Breast epithelium (tissue), 4 donors: Measurements from ENCODE around the gene ST6GALNAC3. TPM values are rescaled to one million over a fixed set of nuclear protein-coding genes. Genes with fewer than 3 reads are reported as not detected.

ENCODE experiments used
- DNase-seq, 2 donors: peaks; one replicate each; pipeline ENCODE4 v3.0.0-alpha.2; 2019; ENCODE audit warnings: low spot score in 2 of 2
- H3K27ac ChIP-seq, 2 donors: fragments of 200-600 bp; sonication (generic) in 1 of 2; one replicate each; pipeline ENCODE4 v1.5.1; 2016 to 2019; ENCODE audit warnings: mild to moderate bottlenecking in 1 of 2
- H3K27me3 ChIP-seq, 2 donors: fragments of 200-600 bp; sonication (generic) in 1 of 2; one replicate each; pipeline versions ENCODE4 v1.5.1 to v1.6.0; 2017 to 2019; ENCODE audit warnings: control low read depth in 1 of 2, mild to moderate bottlenecking in 1 of 2
- H3K36me3 ChIP-seq: fragments of 200-600 bp; one replicate; pipeline ENCODE4 v1.5.1; 2019
- H3K4me1 ChIP-seq, 2 donors: fragments of 200-600 bp; sonication (generic); one replicate each; pipeline ENCODE4 v1.5.1; 2016 to 2019; ENCODE audit warnings: control low read depth in 1 of 2
- H3K4me3 ChIP-seq, 3 donors: fragments of 200-600 bp; sonication (generic); 1 replicate in 2 of 3; 2 replicates in 1 of 3; pipeline ENCODE4 v1.5.1; 2016 to 2019; ENCODE audit warnings: mild to moderate bottlenecking in 3 of 3, moderate library complexity in 2 of 3
- H3K9me3 ChIP-seq, 2 donors: fragments of 200-600 bp; sonication (generic) in 1 of 2; one replicate each; pipeline ENCODE4 v1.5.1; 2016 to 2019; ENCODE audit warnings: control low read depth in 1 of 2
- CTCF ChIP-seq, 3 donors: fragments of 450-650 bp; IDR thresholded peaks; one replicate each; pipeline ENCODE4 v1.5.1; 2016 to 2017; ENCODE audit warnings: antibody characterized with exemption in 3 of 3, mild to moderate bottlenecking in 3 of 3, moderate library complexity in 3 of 3
- POLR2A ChIP-seq: fragments of 450-650 bp; IDR thresholded peaks from one replicate; pipeline ENCODE4 v1.6.1; 2016; ENCODE audit warnings: antibody characterized with exemption, mild to moderate bottlenecking, moderate library complexity
- POLR2AphosphoS5 ChIP-seq, 3 donors: sonication (generic); formaldehyde crosslinking; IDR thresholded peaks; one replicate each; pipeline ENCODE4 v1.6.1; 2017; ENCODE audit warnings: antibody characterized with exemption in 3 of 3
- intact Hi-C: fragments of 100-400 bp; cut with DNase I; formaldehyde crosslinking; loops from one replicate; pipeline ENCODE4 v1.15.1; 2023; ENCODE audit warnings: low total_unique reads
- total RNA-seq, 3 donors: library from RNA; depleted of rRNA; stranded (reverse); fragments of >200 nt; gene quantifications; one replicate each; pipeline ENCODE4 v1.1.0, GENCODE V29; 2016

ST6GALNAC3 gene
- total RNA-seq, 3 donors from 2014 or later = 4.1 to 14.4 (median 8.5) TPM

DNA sequence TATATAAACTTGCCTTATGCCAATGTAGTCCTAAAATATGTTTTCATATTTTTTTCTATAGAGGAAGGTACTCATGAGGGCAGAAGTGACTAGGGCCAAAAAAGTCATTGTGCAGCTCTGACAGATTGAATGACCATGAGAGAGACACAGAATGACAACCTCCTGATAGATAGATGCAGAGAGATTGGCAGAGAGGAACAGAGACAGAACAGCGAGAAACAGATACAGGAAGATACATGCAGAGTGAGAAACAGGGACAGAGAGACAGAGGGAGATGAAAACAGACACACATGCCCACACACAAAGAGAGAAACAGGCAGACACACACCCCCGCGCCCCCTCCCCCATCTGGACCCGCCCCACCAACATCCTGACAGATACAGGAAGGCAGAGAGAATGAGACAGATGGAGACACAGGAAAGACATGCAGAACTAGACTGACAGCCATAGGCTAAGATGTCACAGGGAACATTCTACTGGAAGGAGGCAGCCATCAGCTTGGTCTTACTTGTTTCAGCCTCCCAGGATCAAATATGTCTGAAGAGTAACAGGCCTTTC lies 211.1 kb downstream of the ST6GALNAC3 start:
- intact Hi-C loops = no loop called here
- H3K27ac ChIP-seq = no peak overlapping the region
- H3K9me3 ChIP-seq = no peaks in the 10 kb centered on the region
- TF ChIP-seq POLR2AphosphoS5 (IDR thresholded peaks at IDR 0.05) = no peak
- TF ChIP-seq CTCF (IDR thresholded peaks at IDR 0.05) = no peak
- TF ChIP-seq POLR2A = no peak
- H3K36me3 ChIP-seq = no peaks in the 10 kb centered on the region
- no peaks in the 10 kb centered on the region for H3K4me1 ChIP-seq
- no peak for DNase-seq
- no peak overlapping the region for H3K4me3 ChIP-seq
- no peaks in the 10 kb centered on the region for H3K27me3 ChIP-seq

GRCh38 chr1:76287917-76288316 lies 213.4 kb downstream of the ST6GALNAC3 start:
- Histone ChIP-seq H3K36me3 (no peaks in the 10 kb centered on the region), H3K27me3 (no peaks in the 10 kb centered on the region), H3K4me3 (no peak overlapping the region), H3K27ac (no peak overlapping the region), H3K9me3 (no peaks in the 10 kb centered on the region), H3K4me1 (no peaks in the 10 kb centered on the region)
- TF ChIP-seq POLR2A (no peak), POLR2AphosphoS5 (IDR thresholded peaks at IDR 0.05) (no peak), CTCF (IDR thresholded peaks at IDR 0.05) (no peak)
- DNase-seq = no peak
- intact Hi-C loops = no loop called here

DNA sequence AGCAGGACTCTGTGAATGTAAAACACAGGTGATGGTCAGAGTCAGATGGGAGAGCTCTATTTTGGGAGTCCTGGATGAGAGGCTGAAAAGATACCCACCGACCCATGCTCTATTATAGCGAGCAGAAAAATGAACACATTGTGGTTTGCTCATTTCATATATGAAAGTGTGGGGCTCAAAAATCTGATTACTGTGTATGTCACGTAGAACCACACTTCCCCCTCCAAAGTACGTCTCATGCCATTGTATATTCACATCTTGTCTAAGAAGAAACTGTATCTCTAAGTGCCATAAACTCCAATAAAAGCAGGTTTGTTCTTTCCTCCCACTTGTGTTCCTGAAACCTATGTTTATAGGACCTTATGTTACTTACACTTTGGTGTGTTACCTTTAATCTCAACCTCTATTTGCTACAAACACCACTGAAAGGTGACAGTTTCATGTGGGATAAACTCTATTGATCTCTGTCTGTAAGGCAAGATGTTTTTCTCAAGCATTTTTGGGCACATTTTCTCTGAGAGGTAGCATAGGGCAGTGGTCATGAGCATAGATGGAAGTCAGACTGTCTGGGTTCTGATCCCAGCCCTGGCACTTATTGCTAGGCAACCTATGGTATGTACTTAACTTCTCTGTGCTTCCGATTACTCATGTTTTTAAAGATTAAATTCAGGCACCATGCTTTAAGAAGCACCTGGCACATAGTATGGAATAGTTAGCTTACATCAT lies 214.4 kb downstream of the ST6GALNAC3 start:
- DNase-seq = no peak
- no peaks in the 10 kb centered on the region for H3K4me1 ChIP-seq
- H3K27me3 ChIP-seq = no peaks in the 10 kb centered on the region
- intact Hi-C loops = no loop called here
- no peaks in the 10 kb centered on the region for H3K36me3 ChIP-seq
- H3K27ac ChIP-seq = no peak overlapping the region
- H3K4me3 ChIP-seq = no peak overlapping the region
- TF ChIP-seq POLR2AphosphoS5 (IDR thresholded peaks at IDR 0.05) (no peak), POLR2A (no peak), CTCF (IDR thresholded peaks at IDR 0.05) (no peak)
- H3K9me3 ChIP-seq = no peaks in the 10 kb centered on the region

GRCh38 chr1:76289692-76290091 lies 215.1 kb downstream of the ST6GALNAC3 start:
- intact Hi-C loops = no loop called here
- Histone ChIP-seq H3K4me3 (no peak overlapping the region), H3K36me3 (no peaks in the 10 kb centered on the region), H3K4me1 (no peaks in the 10 kb centered on the region), H3K27me3 (no peaks in the 10 kb centered on the region), H3K9me3 (no peaks in the 10 kb centered on the region), H3K27ac (no peak overlapping the region)
- TF ChIP-seq CTCF (IDR thresholded peaks at IDR 0.05) (no peak), POLR2A (no peak), POLR2AphosphoS5 (IDR thresholded peaks at IDR 0.05) (no peak)
- DNase-seq = no peak

- no peak overlapping the region for H3K4me3 ChIP-seq
- no peaks in the 10 kb centered on the region for H3K36me3 ChIP-seq
- intact Hi-C loops = no loop called here
- no peaks in the 10 kb centered on the region for H3K9me3 ChIP-seq
- H3K27ac ChIP-seq = no peak overlapping the region
- DNase-seq = no peak
- no peak for TF ChIP-seq CTCF (IDR thresholded peaks at IDR 0.05)
- no peak for TF ChIP-seq POLR2AphosphoS5 (IDR thresholded peaks at IDR 0.05)
- H3K27me3 ChIP-seq = no peaks in the 10 kb centered on the region
- no peaks in the 10 kb centered on the region for H3K4me1 ChIP-seq
Observed at GRCh38 chr1:76290271-76290670, 215.7 kb downstream of the ST6GALNAC3 start.
